GM12878 (cell line): ENCODE data around the gene SEC61A1. TPM values are rescaled to one million over a fixed set of nuclear protein-coding genes. Genes with fewer than 3 reads are reported as not detected.
A peak's percentile ranks its signal among the peaks of the same experiment; 100 is the strongest.

ENCODE experiments used
- BCL3 ChIP-seq: IDR thresholded peaks from 2 replicates; pipeline ENCODE4 v1.6.1; 2011; ENCODE audit warnings: borderline replicate concordance, low read depth, mild to moderate bottlenecking, moderate library complexity, low read length; ENCODE audit not compliant: insufficient read depth, poor library complexity, severe bottlenecking
- CBFB ChIP-seq: IDR thresholded peaks from 2 replicates; pipeline ENCODE4 v1.6.1; 2016; ENCODE audit warnings: antibody characterized with exemption, low read depth
- E2F4 ChIP-seq: IDR thresholded peaks from 2 replicates; pipeline ENCODE4 v1.6.1; 2012; ENCODE audit warnings: low read depth, low read length, improper control_type of control experiment
- E4F1 ChIP-seq: fragments of 450-650 bp; IDR thresholded peaks from 2 replicates; pipeline ENCODE4 v1.6.1; 2018; ENCODE audit warnings: borderline replicate concordance, mild to moderate bottlenecking; ENCODE audit not compliant: partially characterized antibody
- NFYB ChIP-seq: IDR thresholded peaks from 2 replicates; pipeline ENCODE4 v1.6.1; 2011; ENCODE audit warnings: low read depth, mild to moderate bottlenecking, low read length, improper control_type of control experiment, moderate library complexity; ENCODE audit not compliant: insufficient read depth
- PML ChIP-seq: IDR thresholded peaks from 2 replicates; pipeline ENCODE4 v1.6.1; 2012; ENCODE audit warnings: low read length, inconsistent platforms
- POLR2A ChIP-seq: IDR thresholded peaks from 2 replicates; pipeline ENCODE4 v1.6.1; 2011; ENCODE audit warnings: low read depth, mild to moderate bottlenecking, low read length
- POLR2AphosphoS5 ChIP-seq: IDR thresholded peaks from 2 replicates; pipeline ENCODE4 v1.6.1; 2011; ENCODE audit warnings: mild to moderate bottlenecking, low read length, inconsistent platforms
- RAD21 ChIP-seq: IDR thresholded peaks from 2 replicates; pipeline ENCODE4 v1.6.1; 2011; ENCODE audit warnings: mild to moderate bottlenecking, low read depth, low read length, moderate library complexity; ENCODE audit not compliant: insufficient read depth
- RB1 ChIP-seq: fragments of 450-650 bp; formaldehyde crosslinking; IDR thresholded peaks from 2 replicates; pipeline ENCODE4 v1.6.1; 2017; ENCODE audit warnings: mild to moderate bottlenecking, borderline replicate concordance
- SMC3 ChIP-seq: IDR thresholded peaks from 2 replicates; pipeline ENCODE4 v1.6.1; 2011; ENCODE audit warnings: low read length, improper control_type of control experiment, borderline replicate concordance
- polyA plus RNA-seq, 11 experiments: library from polyadenylated mRNA; depleted of rRNA in 4 of 11; unstranded in 6 of 11; stranded (reverse) in 5 of 11; fragments of >200 nt; fragmentation: Nextera tagmentation in 4 of 11; fragmentation: Illumina TruSeq in 1 of 11; extraction: Ambion mirVana in 4 of 11; extraction: Trizol in 1 of 11; gene quantifications; 1 replicate in 1 of 11; 2 replicates in 10 of 11; pipeline versions ENCODE4 v1.2.1 to v1.2.3, GENCODE V29; 2011 to 2016; ENCODE audit warnings: inconsistent platforms in 2 of 11, missing spikeins in 2 of 11, low read depth in 1 of 11
- total RNA-seq, 4 experiments: library from RNA; depleted of rRNA in 3 of 4; stranded (reverse); fragments of >200 nt in 3 of 4; fragmentation: Illumina TruSeq in 1 of 4; extraction: Trizol in 1 of 4; gene quantifications; 2 replicates each; pipeline versions ENCODE4 v1.2.1 to v1.2.3, GENCODE V29; 2013 to 2021
- TF ChIP-seq, protein P1 (sequence below): fragments of 450-650 bp; IDR thresholded peaks from 2 replicates; pipeline ENCODE4 v1.6.1; 2014; ENCODE audit warnings: mild to moderate bottlenecking
- TF ChIP-seq, protein P2 (sequence below): IDR thresholded peaks from 2 replicates; pipeline ENCODE4 v1.6.1; 2011; ENCODE audit warnings: low read depth, mild to moderate bottlenecking, low read length, moderate library complexity, borderline replicate concordance; ENCODE audit errors: extremely low read depth
- TF ChIP-seq, protein P3 (sequence below): IDR thresholded peaks from 2 replicates; pipeline ENCODE4 v1.6.1; 2011; ENCODE audit warnings: mild to moderate bottlenecking, low read depth, low read length, moderate library complexity; ENCODE audit not compliant: insufficient replicate concordance

The SEC61A1 gene
- total and polyA plus RNA-seq, 10 of the 15 experiments (the other 5 are each of a cell fraction or from before 2014, with no cell fraction given) = 5.2 to 265 (median 142) TPM

DNA sequence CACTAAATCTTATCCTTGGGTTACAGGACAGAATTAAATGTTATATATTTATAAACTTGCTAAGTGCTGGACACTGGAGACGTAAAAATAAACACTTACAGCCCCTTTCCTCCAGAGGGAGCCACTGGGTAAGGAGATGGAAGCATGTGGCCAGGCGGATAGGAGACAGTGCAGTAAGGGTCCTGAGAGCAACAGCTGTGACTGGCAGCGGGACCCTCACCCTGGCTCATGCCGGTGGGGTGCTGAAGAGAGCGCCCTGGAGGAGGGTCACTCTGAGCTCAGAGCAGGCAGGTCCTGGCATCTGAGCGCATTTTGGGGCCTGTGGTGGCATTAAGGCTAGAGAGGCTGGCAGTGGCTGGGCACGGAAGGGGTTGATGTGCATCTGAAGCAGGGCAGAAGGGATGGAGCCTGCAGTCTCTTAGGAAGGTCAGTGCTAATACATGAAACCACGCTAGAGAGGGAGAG lies 16.0 kb downstream of the SEC61A1 start (continued):
- no peak for TF ChIP-seq RB1
- TF ChIP-seq SMC3 = peak; percentile 27; the same call in 1 of the 2 replicates
- peak; percentile 38; the same call in 1 of the 2 replicates for TF ChIP-seq POLR2AphosphoS5
- no peak for TF ChIP-seq RAD21
- TF ChIP-seq, protein P1, sequence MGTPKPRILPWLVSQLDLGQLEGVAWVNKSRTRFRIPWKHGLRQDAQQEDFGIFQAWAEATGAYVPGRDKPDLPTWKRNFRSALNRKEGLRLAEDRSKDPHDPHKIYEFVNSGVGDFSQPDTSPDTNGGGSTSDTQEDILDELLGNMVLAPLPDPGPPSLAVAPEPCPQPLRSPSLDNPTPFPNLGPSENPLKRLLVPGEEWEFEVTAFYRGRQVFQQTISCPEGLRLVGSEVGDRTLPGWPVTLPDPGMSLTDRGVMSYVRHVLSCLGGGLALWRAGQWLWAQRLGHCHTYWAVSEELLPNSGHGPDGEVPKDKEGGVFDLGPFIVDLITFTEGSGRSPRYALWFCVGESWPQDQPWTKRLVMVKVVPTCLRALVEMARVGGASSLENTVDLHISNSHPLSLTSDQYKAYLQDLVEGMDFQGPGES = no peak
- no peak for TF ChIP-seq NFYB
- TF ChIP-seq PML = no peak
- TF ChIP-seq, protein P2, sequence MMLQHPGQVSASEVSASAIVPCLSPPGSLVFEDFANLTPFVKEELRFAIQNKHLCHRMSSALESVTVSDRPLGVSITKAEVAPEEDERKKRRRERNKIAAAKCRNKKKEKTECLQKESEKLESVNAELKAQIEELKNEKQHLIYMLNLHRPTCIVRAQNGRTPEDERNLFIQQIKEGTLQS = no peak
- TF ChIP-seq E2F4 = no peak
- TF ChIP-seq, protein P3, sequence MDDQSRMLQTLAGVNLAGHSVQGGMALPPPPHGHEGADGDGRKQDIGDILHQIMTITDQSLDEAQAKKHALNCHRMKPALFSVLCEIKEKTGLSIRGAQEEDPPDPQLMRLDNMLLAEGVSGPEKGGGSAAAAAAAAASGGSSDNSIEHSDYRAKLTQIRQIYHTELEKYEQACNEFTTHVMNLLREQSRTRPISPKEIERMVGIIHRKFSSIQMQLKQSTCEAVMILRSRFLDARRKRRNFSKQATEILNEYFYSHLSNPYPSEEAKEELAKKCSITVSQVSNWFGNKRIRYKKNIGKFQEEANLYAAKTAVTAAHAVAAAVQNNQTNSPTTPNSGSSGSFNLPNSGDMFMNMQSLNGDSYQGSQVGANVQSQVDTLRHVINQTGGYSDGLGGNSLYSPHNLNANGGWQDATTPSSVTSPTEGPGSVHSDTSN = no peak
- TF ChIP-seq CBFB = no peak
- TF ChIP-seq POLR2A = peak; percentile 60; the same call in 1 of the 2 replicates
- TF ChIP-seq E4F1 = no peak
- no peak for TF ChIP-seq BCL3
